NT2/D1 (cell line): ENCODE measurements around the gene MAL.

ENCODE experiments used
- DNase-seq: peaks from one replicate; pipeline ENCODE4 v3.0.0-alpha.2; 2011; ENCODE audit warnings: low read depth, low spot score
- H3K27me3 ChIP-seq: 2 replicates; pipeline ENCODE4 v1.6.0; 2011; ENCODE audit warnings: mild to moderate bottlenecking; ENCODE audit not compliant: insufficient read length, insufficient read depth
- H3K36me3 ChIP-seq: 2 replicates; pipeline ENCODE4 v1.6.1; 2011; ENCODE audit warnings: mild to moderate bottlenecking, low read length, mixed read lengths; ENCODE audit not compliant: insufficient read depth, insufficient read length
- H3K4me1 ChIP-seq: 2 replicates; pipeline ENCODE4 v1.5.1; 2011; ENCODE audit not compliant: insufficient read depth, insufficient read length
- H3K4me3 ChIP-seq: 2 replicates; pipeline ENCODE4 v1.5.1; 2011; ENCODE audit warnings: low read depth; ENCODE audit not compliant: insufficient read length
- H3K9ac ChIP-seq: 2 replicates; pipeline ENCODE4 v1.6.0; 2011; ENCODE audit warnings: low read depth; ENCODE audit not compliant: insufficient read length
- H3K9me3 ChIP-seq: 2 replicates; pipeline ENCODE4 v1.5.1; 2011; ENCODE audit warnings: mild to moderate bottlenecking, low read length; ENCODE audit not compliant: insufficient read depth
- SUZ12 ChIP-seq: IDR thresholded peaks from 2 replicates; pipeline ENCODE4 v1.6.1; 2011; ENCODE audit not compliant: insufficient read length, insufficient read depth; ENCODE audit errors: extremely low read depth
- YY1 ChIP-seq: IDR thresholded peaks from 2 replicates; pipeline ENCODE4 v1.6.1; 2011; ENCODE audit not compliant: insufficient read length, insufficient read depth
- ZNF274 ChIP-seq: IDR thresholded peaks from 2 replicates; pipeline ENCODE4 v1.6.1; 2011; ENCODE audit warnings: mild to moderate bottlenecking, low read depth, low read length

The MAL gene

GRCh38 chr2:95025406-95026319, at the start of gene MAL:
MAL (plus strand) TSS chr2:95025708; CDS start chr2:95025793, 85 bp downstream.
- Histone ChIP-seq H3K9ac (peak within 1 kb of the TSS; percentile 58), H3K4me3 (peak within 1 kb of the TSS; percentile 51), H3K9me3 (no peaks in the 10 kb centered on the region), H3K4me1 (peaks cover 16% of the 10 kb centered on the region), H3K36me3 (no peaks in the 10 kb centered on the region), H3K27me3 (peaks cover 88% of the 10 kb centered on the region)
- TF ChIP-seq SUZ12 (peak; percentile 56), YY1 (no peak), ZNF274 (no peak)
- DNase-seq: peak; percentile 39

- TF ChIP-seq YY1: no peak
- TF ChIP-seq SUZ12: no peak
- TF ChIP-seq ZNF274: no peak
- H3K27me3 ChIP-seq: peaks cover 13% of the 10 kb centered on the region
Measured at GRCh38 chr2:94977826-94978225, 47.7 kb upstream of the MAL start.

GRCh38 chr2:94978917-94979316, 46.6 kb upstream of the MAL start:
- Histone ChIP-seq H3K4me3 (no peak overlapping the region), H3K9me3 (no peaks in the 10 kb centered on the region), H3K27me3 (peaks cover 13% of the 10 kb centered on the region), H3K9ac (no peak overlapping the region), H3K4me1 (peaks cover 2% of the 10 kb centered on the region), H3K36me3 (no peaks in the 10 kb centered on the region)
- DNase-seq: no peak
- TF ChIP-seq YY1 (no peak), ZNF274 (no peak), SUZ12 (no peak)

More at GRCh38 chr2:94977826-94978225, 47.7 kb upstream of the MAL start:
- H3K36me3 ChIP-seq: no peaks in the 10 kb centered on the region
- H3K4me3 ChIP-seq: no peak overlapping the region
- no peak for DNase-seq
- H3K9me3 ChIP-seq: no peaks in the 10 kb centered on the region
- peaks cover 2% of the 10 kb centered on the region for H3K4me1 ChIP-seq
- no peak overlapping the region for H3K9ac ChIP-seq

- no peaks in the 10 kb centered on the region for H3K9me3 ChIP-seq
- no peak overlapping the region for H3K9ac ChIP-seq
- TF ChIP-seq SUZ12: no peak
- no peak for TF ChIP-seq YY1
- no peak for TF ChIP-seq ZNF274
- DNase-seq: no peak
- no peaks in the 10 kb centered on the region for H3K36me3 ChIP-seq
- peaks cover 2% of the 10 kb centered on the region for H3K4me1 ChIP-seq
- peaks cover 13% of the 10 kb centered on the region for H3K27me3 ChIP-seq
- H3K4me3 ChIP-seq: no peak overlapping the region
Measured at GRCh38 chr2:94979406-94980375, 45.8 kb upstream of the MAL start.

- Histone ChIP-seq H3K27me3 (peaks cover 13% of the 10 kb centered on the region), H3K4me3 (no peak overlapping the region), H3K9me3 (no peaks in the 10 kb centered on the region), H3K4me1 (peaks cover 2% of the 10 kb centered on the region), H3K36me3 (no peaks in the 10 kb centered on the region), H3K9ac (no peak overlapping the region)
- no peak for DNase-seq
- TF ChIP-seq SUZ12: no peak
- no peak for TF ChIP-seq ZNF274
- no peak for TF ChIP-seq YY1
Measured at GRCh38 chr2:94980406-94980805, 45.1 kb upstream of the MAL start.

- Histone ChIP-seq H3K27me3 (peaks cover 13% of the 10 kb centered on the region), H3K4me3 (no peak overlapping the region), H3K9ac (no peak overlapping the region), H3K36me3 (no peaks in the 10 kb centered on the region), H3K4me1 (peaks cover 2% of the 10 kb centered on the region), H3K9me3 (no peaks in the 10 kb centered on the region)
- no peak for DNase-seq
- TF ChIP-seq SUZ12: no peak
- TF ChIP-seq ZNF274: no peak
- TF ChIP-seq YY1: no peak
Measured at GRCh38 chr2:94982156-94982555, 43.4 kb upstream of the MAL start.
